Endothelial cell (in vitro differentiated cells): ENCODE results near the gene VAPA. TPM values are rescaled to one million over a fixed set of nuclear protein-coding genes. Genes with fewer than 3 reads are reported as not detected.

Experiments
- DNase-seq: peaks from one replicate; pipeline ENCODE4 v3.0.0; 2021; ENCODE audit warnings: low spot score
- H3K27ac Mint-ChIP-seq: one replicate; pipeline ENCODE4 v1.8.0; 2021; ENCODE audit warnings: mixed read lengths, inconsistent platforms; ENCODE audit not compliant: unreplicated experiment
- H3K27me3 Mint-ChIP-seq: one replicate; pipeline ENCODE4 v1.8.0; 2021; ENCODE audit warnings: mild to moderate bottlenecking, moderate library complexity, mixed read lengths, inconsistent platforms; ENCODE audit not compliant: unreplicated experiment
- H3K36me3 Mint-ChIP-seq: one replicate; pipeline ENCODE4 v1.8.0; 2021; ENCODE audit warnings: mild to moderate bottlenecking, low read depth, mixed read lengths, inconsistent platforms; ENCODE audit not compliant: unreplicated experiment
- H3K4me1 Mint-ChIP-seq: one replicate; pipeline ENCODE4 v1.8.0; 2021; ENCODE audit warnings: mild to moderate bottlenecking, mixed read lengths, inconsistent platforms; ENCODE audit not compliant: unreplicated experiment
- H3K4me3 Mint-ChIP-seq: one replicate; pipeline ENCODE4 v1.8.0; 2021; ENCODE audit warnings: mild to moderate bottlenecking, mixed read lengths, inconsistent platforms; ENCODE audit not compliant: unreplicated experiment
- H3K9me3 Mint-ChIP-seq: one replicate; pipeline ENCODE4 v1.8.0; 2021; ENCODE audit warnings: mixed read lengths, inconsistent platforms; ENCODE audit not compliant: unreplicated experiment
- CTCF ChIP-seq: fragments of 200-600 bp; sonication (generic); IDR thresholded peaks from one replicate; pipeline ENCODE4 v1.5.0; 2021; ENCODE audit warnings: antibody characterized with exemption; ENCODE audit not compliant: unreplicated experiment
- total RNA-seq: library from RNA; stranded (reverse); fragmentation: NEBNext Ultra II Directional; extraction: Animal tissue kit (Norgen Biotek cat#: 25700); gene quantifications from one replicate; pipeline ENCODE4 v1.2.1, GENCODE V29; 2021; ENCODE audit not compliant: unreplicated experiment

Gene VAPA
- total RNA-seq, 1 donor from 2014 or later: 180 TPM

DNA sequence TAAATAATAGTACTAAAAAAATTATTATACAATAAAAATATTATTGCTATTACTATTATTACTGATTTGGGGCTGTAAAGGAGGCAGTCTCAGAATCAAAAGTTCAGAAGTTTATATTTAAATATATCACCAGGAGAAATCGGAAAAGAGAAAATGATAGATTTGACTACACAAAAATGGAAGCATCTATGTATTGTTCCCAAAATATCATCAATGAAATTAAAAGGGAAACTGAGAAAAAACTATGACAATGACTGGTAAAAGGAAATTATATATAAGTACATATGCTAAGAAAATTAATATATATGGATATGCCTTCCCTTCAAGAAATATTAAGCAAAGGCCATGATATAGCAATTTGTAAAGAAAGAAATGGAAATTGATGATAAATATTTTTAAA is 35.7 kb upstream of the VAPA start:
- no peak for TF ChIP-seq CTCF

DNA sequence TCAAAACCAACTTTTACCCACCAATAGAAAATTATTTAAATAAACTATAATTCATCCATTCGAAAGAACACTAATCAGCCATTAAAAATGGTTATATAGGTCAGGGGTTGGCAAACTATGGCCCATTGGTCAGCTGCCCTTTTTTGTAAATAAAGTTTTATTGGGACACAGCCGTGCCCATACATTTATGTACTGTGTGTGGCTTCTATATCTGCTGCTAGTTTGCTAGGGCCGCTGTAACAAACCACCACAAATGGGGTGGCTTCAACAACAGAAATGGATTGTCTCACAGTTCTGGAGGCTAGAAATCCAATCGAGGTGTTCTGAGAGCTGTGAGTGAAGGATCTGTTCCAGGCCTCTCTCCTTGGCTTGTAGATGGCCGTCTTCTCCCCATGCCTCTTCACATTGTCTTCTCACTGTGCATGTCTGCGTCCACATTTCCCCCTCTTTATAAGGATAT is 35.0 kb upstream of the VAPA start:
- Mint-ChIP-seq H3K9me3 (no peaks in the 10 kb centered on the region), H3K36me3 (no peaks in the 10 kb centered on the region), H3K27ac (no peak overlapping the region), H3K27me3 (no peaks in the 10 kb centered on the region), H3K4me3 (no peak overlapping the region), H3K4me1 (peaks cover 13% of the 10 kb centered on the region)
- no peak for DNase-seq
- no peak for TF ChIP-seq CTCF

More for the DNA sequence above, 35.7 kb upstream of the VAPA start:
- no peaks in the 10 kb centered on the region for H3K36me3 Mint-ChIP-seq
- H3K27me3 Mint-ChIP-seq: no peaks in the 10 kb centered on the region
- H3K4me3 Mint-ChIP-seq: no peak overlapping the region
- H3K27ac Mint-ChIP-seq: no peak overlapping the region
- H3K4me1 Mint-ChIP-seq: peaks cover 13% of the 10 kb centered on the region
- H3K9me3 Mint-ChIP-seq: no peaks in the 10 kb centered on the region
- no peak for DNase-seq

GRCh38 chr18:9884090-9884489 is 29.7 kb upstream of the VAPA start:
- no peaks in the 10 kb centered on the region for H3K4me1 Mint-ChIP-seq
- H3K36me3 Mint-ChIP-seq: no peaks in the 10 kb centered on the region
- no peak for TF ChIP-seq CTCF
- no peak overlapping the region for H3K4me3 Mint-ChIP-seq
- H3K9me3 Mint-ChIP-seq: no peaks in the 10 kb centered on the region
- DNase-seq: no peak
- H3K27me3 Mint-ChIP-seq: peaks cover 1% of the 10 kb centered on the region
- H3K27ac Mint-ChIP-seq: no peak overlapping the region

- no peak overlapping the region for H3K27ac Mint-ChIP-seq
- no peak for TF ChIP-seq CTCF
- DNase-seq: no peak
- H3K36me3 Mint-ChIP-seq: no peaks in the 10 kb centered on the region
- peaks cover 1% of the 10 kb centered on the region for H3K27me3 Mint-ChIP-seq
- H3K9me3 Mint-ChIP-seq: no peaks in the 10 kb centered on the region
- no peak overlapping the region for H3K4me3 Mint-ChIP-seq
- H3K4me1 Mint-ChIP-seq: no peaks in the 10 kb centered on the region
These were observed 29.2 kb upstream of the VAPA start for GRCh38 chr18:9884532-9885140.

- no peak within 1 kb of the TSS for H3K4me3 Mint-ChIP-seq
- H3K36me3 Mint-ChIP-seq: no peaks in the 10 kb centered on the region
- TF ChIP-seq CTCF: no peak
- H3K9me3 Mint-ChIP-seq: no peaks in the 10 kb centered on the region
- H3K27ac Mint-ChIP-seq: no peak within 1 kb of the TSS
- no peak for DNase-seq
- H3K4me1 Mint-ChIP-seq: no peaks in the 10 kb centered on the region
- peaks cover 1% of the 10 kb centered on the region for H3K27me3 Mint-ChIP-seq
These were observed 28.4 kb upstream of the VAPA start, which contains the start of gene TXNDC2 for GRCh38 chr18:9885170-9886004. TSS of gene TXNDC2 (plus strand) at chr18:9885973. CDS start at chr18:9886681, 708 bp downstream.
